ENCODE data around the gene DGCR2.

GRCh38 chr22:19111140-19111539, 11.1 kb downstream of the DGCR2 start:
- TF ChIP-seq EGR1 (IDR thresholded peaks at IDR 0.05), result no peak
- TF ChIP-seq YY1 (IDR thresholded peaks at IDR 0.05; ENCODE audit: low read depth), result no peak
- TF ChIP-seq, protein P1, sequence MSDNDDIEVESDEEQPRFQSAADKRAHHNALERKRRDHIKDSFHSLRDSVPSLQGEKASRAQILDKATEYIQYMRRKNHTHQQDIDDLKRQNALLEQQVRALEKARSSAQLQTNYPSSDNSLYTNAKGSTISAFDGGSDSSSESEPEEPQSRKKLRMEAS (IDR thresholded peaks at IDR 0.05), result no peak
- no peak for TF ChIP-seq EP300 (IDR thresholded peaks at IDR 0.05; ENCODE audit: borderline replicate concordance)
- no peak for TF ChIP-seq CEBPB (IDR thresholded peaks at IDR 0.05)
- TF ChIP-seq TAF1 (IDR thresholded peaks at IDR 0.05; ENCODE audit: low read depth), result no peak
- no peak for TF ChIP-seq FOXM1 (IDR thresholded peaks at IDR 0.05; ENCODE audit: borderline replicate concordance, low read depth)
- no peak for TF ChIP-seq ZBTB7A (IDR thresholded peaks at IDR 0.05; ENCODE audit: low read depth)
